Measurements from ENCODE around the gene NUP85. TPM values are rescaled to one million over a fixed set of nuclear protein-coding genes. Genes with fewer than 3 reads are reported as not detected.

NUP85 gene
- polyA plus RNA-seq, 2 of the 4 experiments (the other 2 are of a cell fraction): 83.4 to 110 TPM

- DNase-seq (ENCODE audit: low read depth in 1 of 2, low spot score in 1 of 2): no peak
These were observed 31.9 kb downstream of the NUP85 start for GRCh38 chr17:75237100-75238014.

GRCh38 chr17:75238020-75238580 is 32.6 kb downstream of the NUP85 start:
- Histone ChIP-seq H3K4me2 (no peak overlapping the region), H3K9me3 (no peaks in the 10 kb centered on the region), H3K27ac (no peak overlapping the region), H3K4me1 (0 out of 3 replicates have a peak, but pooled peaks cover 6% of the 10 kb centered on the region), H3K4me3 (no peak overlapping the region)
- ChIA-PET CTCF (interaction anchor here (0.6 to 9.8 kb wide), 25 partner anchors 11 to 358 kb away, joined by 3 to 223 read pairs (median 7); partner anchors contain the start of genes ARMC7, GGA3, MIF4GD and MRPS7), POLR2A (interaction anchor here (1.9 kb wide), 1 partner anchor 23 kb away, joined by 6 read pairs; the partner anchor contains the start of genes GGA3 and MRPS7)
- FAIRE-seq (no peak), ATAC-seq (no peak), DNase-seq (ENCODE audit: low read depth in 1 of 2, low spot score in 1 of 2) (no peak)
- WGBS (ENCODE audit: missing lambda C conversion rate): 87% methylated on average over 11 of the region's 11 CpGs
- no peak for TF ChIP-seq HDAC2 (IDR thresholded peaks at IDR 0.05)
- no peak for TF ChIP-seq NFE2L2 (conservative IDR thresholded peaks at IDR 0.05; ENCODE audit: low read length)
- TF ChIP-seq, protein P1, sequence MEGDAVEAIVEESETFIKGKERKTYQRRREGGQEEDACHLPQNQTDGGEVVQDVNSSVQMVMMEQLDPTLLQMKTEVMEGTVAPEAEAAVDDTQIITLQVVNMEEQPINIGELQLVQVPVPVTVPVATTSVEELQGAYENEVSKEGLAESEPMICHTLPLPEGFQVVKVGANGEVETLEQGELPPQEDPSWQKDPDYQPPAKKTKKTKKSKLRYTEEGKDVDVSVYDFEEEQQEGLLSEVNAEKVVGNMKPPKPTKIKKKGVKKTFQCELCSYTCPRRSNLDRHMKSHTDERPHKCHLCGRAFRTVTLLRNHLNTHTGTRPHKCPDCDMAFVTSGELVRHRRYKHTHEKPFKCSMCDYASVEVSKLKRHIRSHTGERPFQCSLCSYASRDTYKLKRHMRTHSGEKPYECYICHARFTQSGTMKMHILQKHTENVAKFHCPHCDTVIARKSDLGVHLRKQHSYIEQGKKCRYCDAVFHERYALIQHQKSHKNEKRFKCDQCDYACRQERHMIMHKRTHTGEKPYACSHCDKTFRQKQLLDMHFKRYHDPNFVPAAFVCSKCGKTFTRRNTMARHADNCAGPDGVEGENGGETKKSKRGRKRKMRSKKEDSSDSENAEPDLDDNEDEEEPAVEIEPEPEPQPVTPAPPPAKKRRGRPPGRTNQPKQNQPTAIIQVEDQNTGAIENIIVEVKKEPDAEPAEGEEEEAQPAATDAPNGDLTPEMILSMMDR (IDR thresholded peaks at IDR 0.05): no peak
- TF ChIP-seq, protein P2, sequence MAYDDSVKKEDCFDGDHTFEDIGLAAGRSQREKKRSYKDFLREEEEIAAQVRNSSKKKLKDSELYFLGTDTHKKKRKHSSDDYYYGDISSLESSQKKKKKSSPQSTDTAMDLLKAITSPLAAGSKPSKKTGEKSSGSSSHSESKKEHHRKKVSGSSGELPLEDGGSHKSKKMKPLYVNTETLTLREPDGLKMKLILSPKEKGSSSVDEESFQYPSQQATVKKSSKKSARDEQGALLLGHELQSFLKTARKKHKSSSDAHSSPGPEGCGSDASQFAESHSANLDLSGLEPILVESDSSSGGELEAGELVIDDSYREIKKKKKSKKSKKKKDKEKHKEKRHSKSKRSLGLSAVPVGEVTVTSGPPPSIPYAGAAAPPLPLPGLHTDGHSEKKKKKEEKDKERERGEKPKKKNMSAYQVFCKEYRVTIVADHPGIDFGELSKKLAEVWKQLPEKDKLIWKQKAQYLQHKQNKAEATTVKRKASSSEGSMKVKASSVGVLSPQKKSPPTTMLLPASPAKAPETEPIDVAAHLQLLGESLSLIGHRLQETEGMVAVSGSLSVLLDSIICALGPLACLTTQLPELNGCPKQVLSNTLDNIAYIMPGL (CRISPR knock-in tag; IDR thresholded peaks at IDR 0.05; ENCODE audit: borderline replicate concordance): no peak
- no peak for TF ChIP-seq EHMT2 (IDR thresholded peaks at IDR 0.05; ENCODE audit: low read depth)
- TF ChIP-seq, protein P3, sequence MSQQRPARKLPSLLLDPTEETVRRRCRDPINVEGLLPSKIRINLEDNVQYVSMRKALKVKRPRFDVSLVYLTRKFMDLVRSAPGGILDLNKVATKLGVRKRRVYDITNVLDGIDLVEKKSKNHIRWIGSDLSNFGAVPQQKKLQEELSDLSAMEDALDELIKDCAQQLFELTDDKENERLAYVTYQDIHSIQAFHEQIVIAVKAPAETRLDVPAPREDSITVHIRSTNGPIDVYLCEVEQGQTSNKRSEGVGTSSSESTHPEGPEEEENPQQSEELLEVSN (IDR thresholded peaks at IDR 0.05; ENCODE audit: borderline replicate concordance, low read depth): no peak
- no peak for TF ChIP-seq ESRRA (IDR thresholded peaks at IDR 0.05; ENCODE audit: borderline replicate concordance, low read length)
- no peak for TF ChIP-seq ZC3H11A (IDR thresholded peaks at IDR 0.05)
- no peak for TF ChIP-seq ZSCAN20 (CRISPR knock-in tag; IDR thresholded peaks at IDR 0.05)
- no peak for TF ChIP-seq RARB (CRISPR knock-in tag; IDR thresholded peaks at IDR 0.05)
- no peak for TF ChIP-seq FOSL2 (IDR thresholded peaks at IDR 0.05)
- no peak for TF ChIP-seq FOSL2 (CRISPR knock-in tag; IDR thresholded peaks at IDR 0.05)
- no peak for TF ChIP-seq SREBF2 (IDR thresholded peaks at IDR 0.05)
- TF ChIP-seq EP300 (IDR thresholded peaks at IDR 0.05): no peak
- no peak for TF ChIP-seq MYC (IDR thresholded peaks at IDR 0.05; ENCODE audit: borderline replicate concordance, low read length)
- TF ChIP-seq NPAS2 (CRISPR knock-in tag; IDR thresholded peaks at IDR 0.05; ENCODE audit: borderline replicate concordance): no peak
- no peak for TF ChIP-seq ZNF302 (CRISPR knock-in tag; IDR thresholded peaks at IDR 0.05)
- no peak for TF ChIP-seq RAD21 (conservative IDR thresholded peaks at IDR 0.05 in 1 of 2, IDR thresholded peaks at IDR 0.05 in 1 of 2)
- no peak for TF ChIP-seq CHD4 (IDR thresholded peaks at IDR 0.05; ENCODE audit: borderline replicate concordance)
- TF ChIP-seq HOXB13 (CRISPR knock-in tag; IDR thresholded peaks at IDR 0.05; ENCODE audit: low read depth): no peak
- TF ChIP-seq FOSB (CRISPR knock-in tag; IDR thresholded peaks at IDR 0.05): no peak

More at GRCh38 chr17:75237100-75238014, 31.9 kb downstream of the NUP85 start:
- H3K9me3 ChIP-seq: no peaks in the 10 kb centered on the region
- H3K27ac ChIP-seq: no peak overlapping the region
- POLR2A ChIA-PET: interaction anchor here (1.9 kb wide), 1 partner anchor 24 kb away, joined by 6 read pairs; the partner anchor contains the start of genes GGA3 and MRPS7
- no peak overlapping the region for H3K4me2 ChIP-seq
- no peak for TF ChIP-seq MAZ (IDR thresholded peaks at IDR 0.05; ENCODE audit: borderline replicate concordance, low read depth, low read length)
- 0 out of 2 replicates have a peak, but pooled peaks have one; percentile 35 for TF ChIP-seq POLR2AphosphoS2 (conservative IDR thresholded peaks at IDR 0.05; ENCODE audit: low read length)
- WGBS (ENCODE audit: missing lambda C conversion rate): 87% methylated on average over 12 of the region's 12 CpGs
- CTCF ChIA-PET: interaction anchor here (0.7 to 9.8 kb wide), 23 partner anchors 12 to 357 kb away, joined by 3 to 223 read pairs (median 5); partner anchors contain the start of genes ARMC7, GGA3, MIF4GD and MRPS7
- 0 out of 3 replicates have a peak, but pooled peaks cover 6% of the 10 kb centered on the region for H3K4me1 ChIP-seq
- no peak for FAIRE-seq
- no peak for ATAC-seq
- no peak overlapping the region for H3K4me3 ChIP-seq

All from A549 (cell line).